ENCODE results near the gene CHCHD4.
A peak's percentile ranks its signal among the peaks of the same experiment; 100 is the strongest.

Gene CHCHD4

GRCh38 chr3:14124615-14125192, at the start of gene CHCHD4, which contains the start of gene TMEM43:
CHCHD4 (minus strand) TSS chr3:14124870; CDS start chr3:14124676, 194 bp downstream.
TMEM43 (plus strand) TSS chr3:14125052; CDS start chr3:14125194, 142 bp downstream.
- peak; percentile 98 for DNase-seq

GRCh38 chr3:14172496-14172895, 47.8 kb upstream of the CHCHD4 start:
- DNase-seq, result no peak

- peak; percentile 23 for DNase-seq
Observed at GRCh38 chr3:14170531-14171159, 46.0 kb upstream of the CHCHD4 start.

GRCh38 chr3:14169871-14170270, 45.2 kb upstream of the CHCHD4 start:
- no peak for DNase-seq

GRCh38 chr3:14169435-14169834, 44.8 kb upstream of the CHCHD4 start:
- DNase-seq, result no peak

GRCh38 chr3:14166877-14167603, 42.4 kb upstream of the CHCHD4 start:
- no peak for DNase-seq

- DNase-seq, result no peak
Observed at GRCh38 chr3:14162178-14162577, 37.5 kb upstream of the CHCHD4 start.

- no peak for DNase-seq
Observed at GRCh38 chr3:14161282-14161681, 36.6 kb upstream of the CHCHD4 start.

GRCh38 chr3:14159426-14159825, 34.8 kb upstream of the CHCHD4 start:
- DNase-seq, result no peak

- DNase-seq, result no peak
Observed at GRCh38 chr3:14158370-14158769, 33.7 kb upstream of the CHCHD4 start.

- DNase-seq, result no peak
Observed at GRCh38 chr3:14157951-14158350, 33.3 kb upstream of the CHCHD4 start.

GRCh38 chr3:14156843-14157561, 32.3 kb upstream of the CHCHD4 start:
- DNase-seq, result no peak

GRCh38 chr3:14156201-14156600, 31.5 kb upstream of the CHCHD4 start:
- peak; percentile 45 for DNase-seq

GRCh38 chr3:14154895-14155440, 30.3 kb upstream of the CHCHD4 start:
- no peak for DNase-seq

GRCh38 chr3:14154276-14154675, 29.6 kb upstream of the CHCHD4 start:
- no peak for DNase-seq

- no peak for DNase-seq
Observed at GRCh38 chr3:14153663-14154062, 29.0 kb upstream of the CHCHD4 start.

- no peak for DNase-seq
Observed at GRCh38 chr3:14152963-14153355, 28.3 kb upstream of the CHCHD4 start.

- peak; percentile 61 for DNase-seq
Observed at GRCh38 chr3:14152233-14152962, 27.7 kb upstream of the CHCHD4 start.

- DNase-seq, result no peak
Observed at GRCh38 chr3:14151471-14152083, 26.9 kb upstream of the CHCHD4 start.

GRCh38 chr3:14150491-14151230, 26.0 kb upstream of the CHCHD4 start:
- DNase-seq, result no peak

GRCh38 chr3:14150078-14150477, 25.4 kb upstream of the CHCHD4 start:
- DNase-seq, result no peak

Measured in NCI-H82 (cell line).